GM18505 (cell line): ENCODE data around the gene SH3BP1.
A peak's percentile ranks its signal among the peaks of the same experiment; 100 is the strongest.

Experiments
- ATAC-seq: cut with Tn5 transposase; IDR thresholded peaks from one replicate; pipeline ENCODE4 v1.9.1; 2021; ENCODE audit not compliant: unreplicated experiment
- POLR2A ChIP-seq: IDR thresholded peaks from 4 replicates; pipeline ENCODE4 v1.6.1; 2011; ENCODE audit warnings: borderline replicate concordance; ENCODE audit not compliant: insufficient read depth, insufficient read length; ENCODE audit errors: extremely low read depth

SH3BP1 gene

DNA sequence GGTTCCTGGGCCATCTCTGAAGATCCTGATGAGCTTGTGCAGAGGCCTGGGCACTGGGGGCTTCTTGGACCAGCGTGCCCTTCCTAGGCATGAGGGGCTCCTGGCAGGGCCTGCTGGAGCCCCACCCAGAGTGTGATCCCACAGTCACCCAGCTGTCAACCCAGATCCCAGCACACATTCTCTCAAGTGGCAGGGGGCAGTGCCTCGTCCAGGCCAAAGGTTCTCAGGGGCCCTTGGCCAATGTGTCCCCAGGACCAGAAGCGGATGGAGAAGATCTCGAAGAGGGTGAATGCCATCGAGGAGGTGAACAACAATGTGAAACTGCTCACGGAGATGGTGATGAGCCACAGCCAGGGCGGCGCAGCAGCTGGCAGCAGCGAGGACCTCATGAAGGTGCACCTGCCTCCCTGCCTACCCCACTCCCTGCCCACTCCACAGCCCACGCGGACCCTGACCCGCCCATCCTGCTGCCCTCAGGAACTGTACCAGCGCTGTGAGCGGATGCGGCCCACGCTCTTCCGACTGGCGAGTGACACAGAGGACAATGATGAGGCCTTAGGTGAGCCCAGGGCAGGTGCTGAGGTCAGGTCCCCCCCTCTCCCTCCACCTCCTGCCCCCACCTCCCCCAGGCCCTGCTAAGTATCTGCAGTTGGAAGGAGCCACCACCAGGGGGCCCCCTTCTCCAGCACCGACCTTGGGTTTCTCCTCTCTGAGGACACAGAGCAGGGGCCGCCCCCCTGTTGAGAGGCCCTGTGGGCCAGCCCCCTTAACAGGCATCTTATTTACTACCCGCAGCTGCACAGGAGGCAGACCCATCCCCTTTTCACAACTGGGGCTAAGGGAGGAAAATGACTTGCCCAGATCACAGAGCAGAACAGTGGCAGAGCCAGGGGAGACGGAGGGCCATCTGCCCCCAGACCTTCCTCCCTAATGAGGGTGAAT is 16.1 kb upstream of the SH3BP1 start:
- peak; percentile 22 for TF ChIP-seq POLR2A
- ATAC-seq: no peak

DNA sequence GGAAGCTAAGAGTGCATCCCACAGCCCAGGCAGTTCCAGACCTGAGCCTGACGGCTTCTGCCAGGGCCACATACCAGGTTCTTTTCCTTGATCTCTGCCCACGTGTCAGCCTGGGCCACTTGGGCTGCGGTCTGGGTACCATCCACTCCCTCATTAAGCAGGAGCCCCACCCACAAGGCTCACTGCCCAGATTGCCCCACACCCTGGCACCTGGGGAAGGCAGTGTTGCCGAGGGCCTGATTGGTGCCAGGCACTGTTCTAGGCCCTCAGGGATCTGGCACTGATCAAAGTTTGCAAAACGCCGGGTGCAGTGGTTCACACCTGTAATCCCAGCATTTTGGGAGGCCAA is 15.5 kb upstream of the SH3BP1 start:
- no peak for ATAC-seq
- no peak for TF ChIP-seq POLR2A

DNA sequence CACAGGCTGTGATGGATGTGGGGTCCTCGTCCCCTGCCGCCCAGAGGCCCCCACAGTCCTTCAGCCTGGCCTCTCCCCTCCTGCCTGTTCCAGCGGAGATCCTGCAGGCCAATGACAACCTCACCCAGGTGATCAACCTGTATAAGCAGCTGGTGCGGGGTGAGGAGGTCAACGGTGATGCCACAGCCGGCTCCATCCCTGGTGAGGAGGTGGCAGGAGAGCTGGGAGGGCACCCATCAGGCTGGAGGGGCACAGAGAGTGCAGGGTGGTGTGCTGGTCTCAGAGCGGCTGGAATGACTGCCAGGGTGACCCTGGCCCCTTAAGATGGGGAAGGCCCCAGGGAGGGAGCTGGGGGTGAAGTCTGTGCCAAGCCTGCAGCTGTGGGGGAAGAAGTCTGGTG is 14.6 kb upstream of the SH3BP1 start:
- TF ChIP-seq POLR2A: no peak
- ATAC-seq: no peak

DNA sequence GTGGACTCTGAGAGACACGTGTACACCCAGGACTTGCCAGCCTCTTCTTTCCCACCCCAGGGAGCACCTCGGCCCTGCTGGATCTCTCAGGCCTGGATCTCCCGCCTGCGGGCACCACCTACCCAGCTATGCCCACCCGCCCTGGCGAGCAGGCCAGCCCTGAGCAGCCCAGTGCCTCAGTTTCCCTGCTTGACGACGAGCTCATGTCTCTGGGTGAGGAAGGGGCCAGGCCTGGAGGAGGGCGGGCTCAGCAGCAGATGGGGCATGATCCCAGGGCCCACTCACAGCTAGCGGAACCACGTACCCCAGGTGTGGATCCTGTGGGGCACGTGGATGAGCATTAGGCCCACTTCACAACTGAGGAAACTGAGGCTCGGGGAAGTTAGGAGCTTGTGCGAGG is 13.7 kb upstream of the SH3BP1 start:
- no peak for ATAC-seq
- TF ChIP-seq POLR2A: no peak

DNA sequence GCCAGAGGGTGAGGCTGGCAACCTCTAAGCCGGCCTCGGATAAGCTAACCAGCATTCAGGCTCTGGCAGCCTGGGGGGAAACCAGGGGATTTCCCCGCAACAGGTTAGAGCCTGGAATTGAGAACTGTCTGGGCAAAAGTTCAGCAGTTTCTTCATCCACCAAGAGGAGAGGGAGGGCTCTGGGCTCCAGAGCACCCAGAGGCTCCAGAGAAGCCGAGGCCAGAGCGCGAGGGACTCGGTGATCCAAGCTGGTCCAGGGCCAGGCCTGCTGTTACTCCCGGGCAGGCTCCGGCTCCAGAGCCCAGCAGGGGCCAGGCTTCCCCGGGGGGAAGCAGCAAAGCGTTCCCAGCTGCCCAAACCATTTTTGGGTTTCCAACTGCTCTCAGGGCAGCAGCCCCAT is 13.3 kb upstream of the SH3BP1 start:
- no peak for ATAC-seq
- no peak for TF ChIP-seq POLR2A

DNA sequence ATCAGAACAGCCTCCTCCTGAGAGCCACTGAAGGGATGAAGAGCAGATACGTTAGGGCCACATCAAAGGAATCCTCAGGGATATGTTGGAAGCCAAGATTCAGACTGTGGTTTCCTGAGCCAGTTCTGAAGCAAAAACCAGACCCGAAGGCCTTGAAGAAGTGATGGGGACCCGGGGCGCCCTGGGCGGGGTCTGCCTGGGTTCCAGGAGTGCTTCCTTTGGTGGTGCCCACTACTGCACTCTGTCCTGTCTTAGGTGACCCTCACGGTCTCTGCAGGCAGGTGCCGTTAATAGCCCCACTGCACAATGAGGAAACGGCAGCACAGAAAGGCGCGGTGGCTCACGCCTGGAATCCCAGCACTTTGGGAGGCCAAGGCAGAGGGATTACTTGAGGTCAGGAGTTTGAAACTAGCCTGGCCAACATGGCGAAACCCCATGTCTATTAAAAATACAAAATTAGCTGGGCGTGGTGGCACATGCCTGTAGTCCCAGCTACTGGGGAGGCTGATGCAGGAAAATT is 12.9 kb upstream of the SH3BP1 start:
- no peak for ATAC-seq
- no peak for TF ChIP-seq POLR2A

DNA sequence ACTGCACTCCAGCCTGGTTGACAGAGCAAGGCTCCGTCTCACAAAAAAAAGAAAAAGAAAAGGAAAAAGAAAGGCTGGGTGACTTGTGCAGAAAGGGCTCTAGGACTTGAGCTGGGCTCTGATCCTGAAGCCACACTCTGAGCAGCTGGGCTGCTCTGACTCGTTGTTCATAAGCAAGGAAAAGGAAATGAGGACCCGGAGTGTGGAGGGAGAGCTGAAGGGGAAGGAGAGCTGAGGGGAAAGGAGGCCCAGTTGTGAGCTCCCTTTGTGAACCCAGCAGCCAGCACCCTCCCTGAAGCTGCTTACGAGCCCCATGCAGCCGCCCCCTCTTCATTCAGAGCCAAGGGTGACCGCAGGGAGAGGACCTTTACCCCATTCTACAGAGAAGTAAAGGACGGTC is 12.3 kb upstream of the SH3BP1 start:
- no peak for ATAC-seq
- TF ChIP-seq POLR2A: no peak

DNA sequence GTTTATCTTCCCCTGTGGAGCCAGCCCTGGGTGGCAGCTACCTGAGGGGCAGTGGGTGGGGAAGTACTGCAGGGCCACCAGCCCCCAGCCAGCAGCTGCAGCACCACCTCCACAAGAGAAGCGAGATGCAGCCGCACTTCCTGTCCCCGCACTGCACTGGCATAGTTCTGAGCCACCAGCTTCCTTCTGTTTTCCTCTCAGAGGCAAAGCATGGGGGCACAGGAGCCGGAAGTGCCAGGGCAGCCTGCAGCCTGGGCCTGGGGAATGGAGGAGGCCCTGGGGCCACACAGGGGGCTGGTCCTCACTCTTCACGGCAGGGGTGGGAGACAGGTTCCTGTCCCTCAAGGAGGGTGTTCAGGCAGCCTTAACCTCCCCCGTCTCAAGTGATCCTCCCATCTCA is 11.9 kb upstream of the SH3BP1 start:
- ATAC-seq: no peak
- TF ChIP-seq POLR2A: no peak

DNA sequence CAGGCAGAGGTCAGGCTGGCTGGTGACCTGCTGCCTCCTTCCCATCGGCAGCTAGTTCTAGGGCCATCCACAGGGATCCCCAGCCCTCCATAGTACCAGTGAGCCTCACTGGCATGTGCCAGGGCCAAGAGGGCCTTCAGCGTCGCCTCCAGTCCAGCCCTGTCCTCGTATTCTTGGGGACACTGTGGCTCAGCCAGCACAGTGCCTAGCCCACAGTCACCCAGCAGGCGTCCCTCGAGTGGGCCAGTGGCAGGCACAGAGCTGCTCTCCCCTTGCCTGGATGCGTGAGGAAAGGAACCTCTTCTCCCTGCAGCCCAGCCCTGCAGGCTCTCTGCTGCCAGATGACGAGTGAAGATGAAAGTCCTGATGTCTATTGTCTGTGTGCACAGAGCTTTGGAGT is 10.6 kb upstream of the SH3BP1 start:
- no peak for ATAC-seq
- TF ChIP-seq POLR2A: no peak

DNA sequence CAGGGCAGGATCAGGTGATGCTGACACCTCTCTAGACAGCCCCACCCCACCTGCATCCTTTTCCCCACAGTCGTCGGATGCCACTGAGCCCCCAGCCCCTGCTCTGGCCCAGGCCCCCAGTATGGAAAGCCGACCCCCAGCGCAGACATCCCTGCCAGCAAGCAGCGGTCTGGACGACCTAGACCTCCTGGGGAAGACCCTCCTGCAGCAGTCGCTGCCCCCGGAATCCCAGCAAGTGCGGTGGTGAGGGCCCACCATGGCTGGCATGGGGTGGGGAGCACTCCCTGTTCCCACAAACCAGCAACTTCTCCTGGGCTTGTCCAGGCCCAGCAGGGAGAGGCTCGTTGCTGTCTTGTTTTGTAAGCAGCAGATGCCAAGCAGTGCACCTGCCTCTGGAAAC is 9.5 kb upstream of the SH3BP1 start:
- TF ChIP-seq POLR2A: no peak
- ATAC-seq: no peak

DNA sequence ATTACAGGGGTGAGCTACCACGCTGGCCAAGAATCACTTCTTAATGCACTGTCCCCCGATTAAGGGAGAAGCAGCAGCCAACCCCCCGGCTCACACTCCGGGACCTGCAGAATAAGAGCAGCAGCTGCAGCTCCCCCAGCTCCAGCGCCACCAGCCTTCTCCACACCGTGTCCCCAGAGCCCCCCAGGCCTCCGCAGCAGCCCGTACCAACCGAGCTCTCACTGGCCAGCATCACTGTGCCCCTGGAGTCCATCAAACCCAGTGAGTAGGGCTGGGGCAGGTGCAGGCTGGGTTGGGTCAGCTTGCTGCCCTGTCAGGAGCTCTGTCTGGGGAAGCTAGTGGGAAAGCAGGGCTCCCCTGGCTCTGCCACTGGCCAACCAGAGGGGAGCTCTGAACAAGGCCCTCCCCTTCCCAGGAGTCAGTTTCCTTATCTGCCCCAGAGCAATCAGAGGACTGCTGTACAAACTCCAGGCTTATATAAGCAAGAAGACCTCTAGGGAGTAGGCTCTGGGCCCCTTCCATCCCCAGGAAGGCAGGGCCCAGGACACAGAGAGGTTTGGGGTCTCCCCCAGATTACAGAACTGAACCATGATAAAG is 8.5 kb upstream of the SH3BP1 start:
- no peak for TF ChIP-seq POLR2A
- no peak for ATAC-seq

DNA sequence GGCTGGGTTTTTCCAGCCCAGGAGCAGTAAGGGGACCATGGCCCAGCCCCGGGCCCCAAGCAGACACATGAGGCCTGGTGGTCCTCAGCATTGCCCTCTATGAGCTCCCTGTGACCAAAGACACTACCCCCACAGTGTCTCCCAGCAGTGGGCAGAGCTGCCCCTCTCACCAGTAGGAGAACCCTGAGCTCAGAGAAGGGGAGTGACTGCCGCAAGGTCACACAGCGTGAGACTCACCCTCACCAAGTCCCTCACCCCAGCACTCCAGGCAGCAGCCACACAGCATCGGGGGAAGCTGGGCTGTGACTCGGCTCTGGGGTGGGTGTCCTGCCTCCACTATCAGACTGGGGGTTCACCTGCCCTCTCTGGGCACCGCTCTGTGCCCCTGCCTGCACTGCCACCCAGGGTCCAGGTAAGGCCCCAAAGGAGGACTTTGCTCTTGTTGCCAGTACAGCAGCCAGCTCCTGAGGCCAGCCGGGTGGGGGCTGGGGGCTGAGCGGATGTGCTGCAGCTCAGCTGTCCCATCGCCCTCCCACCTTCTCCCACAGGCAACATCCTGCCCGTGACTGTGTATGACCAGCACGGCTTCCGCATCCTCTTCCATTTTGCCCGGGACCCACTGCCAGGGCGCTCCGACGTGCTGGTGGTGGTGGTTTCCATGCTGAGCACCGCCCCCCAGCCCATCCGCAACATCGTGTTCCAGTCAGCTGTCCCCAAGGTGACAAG is 7.9 kb upstream of the SH3BP1 start:
- no peak for ATAC-seq
- no peak for TF ChIP-seq POLR2A
